ENCODE results near the gene TRIM58.

TRIM58 gene, protein sequence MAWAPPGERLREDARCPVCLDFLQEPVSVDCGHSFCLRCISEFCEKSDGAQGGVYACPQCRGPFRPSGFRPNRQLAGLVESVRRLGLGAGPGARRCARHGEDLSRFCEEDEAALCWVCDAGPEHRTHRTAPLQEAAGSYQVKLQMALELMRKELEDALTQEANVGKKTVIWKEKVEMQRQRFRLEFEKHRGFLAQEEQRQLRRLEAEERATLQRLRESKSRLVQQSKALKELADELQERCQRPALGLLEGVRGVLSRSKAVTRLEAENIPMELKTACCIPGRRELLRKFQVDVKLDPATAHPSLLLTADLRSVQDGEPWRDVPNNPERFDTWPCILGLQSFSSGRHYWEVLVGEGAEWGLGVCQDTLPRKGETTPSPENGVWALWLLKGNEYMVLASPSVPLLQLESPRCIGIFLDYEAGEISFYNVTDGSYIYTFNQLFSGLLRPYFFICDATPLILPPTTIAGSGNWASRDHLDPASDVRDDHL

DNA sequence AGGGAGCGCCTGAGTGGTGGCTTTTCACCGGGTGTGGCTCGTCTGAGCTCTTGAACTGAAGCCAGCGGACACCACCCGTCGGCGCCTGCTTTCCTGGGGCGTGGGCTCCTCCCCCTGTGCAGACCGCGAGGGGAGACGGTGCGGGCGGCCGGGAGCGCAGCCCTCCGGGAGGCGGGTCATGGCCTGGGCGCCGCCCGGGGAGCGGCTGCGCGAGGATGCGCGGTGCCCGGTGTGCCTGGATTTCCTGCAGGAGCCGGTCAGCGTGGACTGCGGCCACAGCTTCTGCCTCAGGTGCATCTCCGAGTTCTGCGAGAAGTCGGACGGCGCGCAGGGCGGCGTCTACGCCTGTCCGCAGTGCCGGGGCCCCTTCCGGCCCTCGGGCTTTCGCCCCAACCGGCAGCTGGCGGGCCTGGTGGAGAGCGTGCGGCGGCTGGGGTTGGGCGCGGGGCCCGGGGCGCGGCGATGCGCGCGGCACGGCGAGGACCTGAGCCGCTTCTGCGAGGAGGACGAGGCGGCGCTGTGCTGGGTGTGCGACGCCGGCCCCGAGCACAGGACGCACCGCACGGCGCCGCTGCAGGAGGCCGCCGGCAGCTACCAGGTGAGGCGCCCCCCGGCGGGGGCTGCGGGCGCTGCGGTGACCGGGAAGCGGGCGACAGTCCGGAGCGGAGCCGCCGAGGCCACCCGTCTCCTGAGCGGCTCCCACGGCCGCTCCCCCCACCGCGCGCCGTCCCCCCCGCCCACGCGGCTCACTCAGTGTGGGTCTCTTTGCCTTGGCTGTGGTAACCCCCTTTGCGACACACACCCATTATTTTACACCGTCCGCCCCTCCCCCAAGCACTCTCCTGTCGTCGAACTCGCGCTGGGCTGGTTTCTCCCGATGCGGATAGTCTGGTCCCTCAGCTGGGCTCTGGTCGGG lies at the start of gene TRIM58:
TSS of gene TRIM58 (plus strand) at position 119 of the 916 bp plus-strand sequence. CDS start at position 179, 60 bp downstream.
- no peak for DNase-seq

- DNase-seq = no peak
Measured at GRCh38 chr1:247812637-247813036, 44.4 kb upstream of the TRIM58 start.

- DNase-seq = no peak
Measured at GRCh38 chr1:247822060-247822459, 34.9 kb upstream of the TRIM58 start.

- DNase-seq = no peak
Measured at GRCh38 chr1:247824023-247824422, 33.0 kb upstream of the TRIM58 start, which contains the start of gene OR14A16. OR14A16 (minus strand) TSS chr1:247824119; CDS start chr1:247815729, 8,390 bp downstream.

DNA sequence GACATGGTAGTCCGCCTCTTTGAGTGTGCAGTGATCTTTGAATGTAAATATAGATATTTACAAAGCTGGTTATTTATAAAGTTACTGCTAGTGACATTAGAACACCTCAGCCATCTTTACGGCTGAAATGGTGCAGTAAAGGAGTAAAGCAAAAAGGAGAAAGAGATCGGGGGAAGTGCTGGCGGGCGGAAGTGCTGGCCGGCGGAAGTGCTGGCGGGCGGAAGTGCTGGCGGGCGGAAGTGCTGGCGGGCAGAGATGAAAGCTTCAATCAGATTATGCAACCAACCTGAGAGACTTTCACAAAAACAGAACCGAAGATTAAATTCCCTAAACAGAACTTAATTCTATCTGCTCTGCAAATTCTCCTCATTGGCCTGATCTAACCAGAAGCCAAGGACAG lies 31.6 kb upstream of the TRIM58 start:
- no peak for DNase-seq

GRCh38 chr1:247829656-247830055 lies 27.3 kb upstream of the TRIM58 start:
- DNase-seq = no peak

DNA sequence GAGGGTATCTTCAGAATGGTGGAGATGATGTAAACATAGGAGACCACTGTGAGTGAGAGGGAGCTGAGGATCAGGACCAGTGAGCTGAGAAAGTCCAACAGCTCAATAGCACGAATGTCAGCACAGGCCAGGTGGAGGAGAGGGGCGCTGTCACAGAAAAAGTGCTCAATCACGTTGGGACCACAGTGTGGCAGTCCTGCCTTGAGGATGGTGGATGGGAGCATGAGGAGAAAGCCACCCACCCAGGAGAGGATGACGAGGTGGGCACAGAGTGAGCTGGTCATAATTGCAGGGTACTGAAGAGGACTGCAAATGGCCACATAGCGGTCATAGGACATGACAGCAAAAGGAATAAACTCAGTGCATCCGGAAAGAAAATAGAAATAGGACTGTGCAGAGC lies 23.4 kb upstream of the TRIM58 start:
- no peak for DNase-seq

GRCh38 chr1:247840818-247841217 lies 16.2 kb upstream of the TRIM58 start:
- DNase-seq = no peak

DNA sequence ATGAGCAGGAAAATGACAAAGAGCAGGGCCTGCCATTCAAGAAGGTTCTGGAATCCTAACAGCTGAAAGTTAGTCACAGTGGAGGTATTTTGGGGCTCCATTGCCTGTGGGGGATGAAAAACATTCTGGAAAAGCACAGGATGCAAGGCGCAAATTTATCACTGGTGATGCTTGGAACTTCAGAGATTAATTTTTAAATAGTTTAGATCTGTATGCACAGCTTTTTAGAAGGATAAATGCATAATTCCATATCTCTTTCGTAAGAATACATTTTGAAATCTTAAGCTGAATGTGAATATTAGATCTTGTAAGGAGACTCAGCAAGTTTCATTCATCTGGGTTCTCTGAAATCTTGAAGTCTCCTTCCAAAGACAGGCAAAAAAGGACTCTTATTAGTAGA lies 15.2 kb upstream of the TRIM58 start, which contains the start of gene OR11L1:
TSS of gene OR11L1 (minus strand) at position 101 of the 400 bp plus-strand sequence. CDS start at position 101, 0 bp downstream.
- DNase-seq = no peak

DNA sequence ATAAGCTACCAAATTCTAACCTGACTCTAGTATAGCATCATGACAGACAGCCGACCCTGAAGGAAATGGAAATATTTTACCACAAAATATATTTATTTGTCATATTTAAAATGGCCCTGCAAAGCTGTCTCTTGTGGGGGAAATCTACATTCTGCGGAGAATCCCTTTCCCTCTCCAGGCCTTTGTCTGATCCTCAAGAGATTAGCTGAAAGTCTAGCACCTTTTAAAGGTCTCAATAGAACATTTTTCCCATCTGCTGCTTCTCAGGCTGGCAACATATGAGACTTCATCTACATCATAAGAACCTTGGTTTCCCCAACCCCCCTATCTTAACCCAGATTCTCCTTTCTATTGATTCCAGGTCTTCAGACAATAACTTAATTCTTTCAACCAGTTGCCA lies 13.6 kb upstream of the TRIM58 start:
- no peak for DNase-seq

GRCh38 chr1:247845011-247845692 lies 11.8 kb upstream of the TRIM58 start:
- DNase-seq = no peak

DNA sequence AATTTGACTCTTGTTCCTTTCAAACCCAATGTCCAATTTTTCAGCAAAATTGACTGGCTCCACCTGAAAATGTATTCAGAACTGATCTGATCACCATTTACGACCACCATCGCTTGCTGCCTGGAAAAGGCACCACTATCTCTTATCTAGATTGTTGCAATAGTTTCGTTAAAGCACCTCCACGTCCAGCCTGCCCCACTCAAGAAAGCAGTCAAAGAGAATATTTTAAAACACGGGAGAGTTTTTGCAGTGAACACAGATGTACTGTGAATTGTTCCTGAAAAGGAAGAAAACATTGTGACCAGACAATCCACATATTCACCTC lies 11.3 kb upstream of the TRIM58 start:
- no peak for DNase-seq

GRCh38 chr1:247848346-247848745 lies 8.6 kb upstream of the TRIM58 start:
- no peak for DNase-seq

DNA sequence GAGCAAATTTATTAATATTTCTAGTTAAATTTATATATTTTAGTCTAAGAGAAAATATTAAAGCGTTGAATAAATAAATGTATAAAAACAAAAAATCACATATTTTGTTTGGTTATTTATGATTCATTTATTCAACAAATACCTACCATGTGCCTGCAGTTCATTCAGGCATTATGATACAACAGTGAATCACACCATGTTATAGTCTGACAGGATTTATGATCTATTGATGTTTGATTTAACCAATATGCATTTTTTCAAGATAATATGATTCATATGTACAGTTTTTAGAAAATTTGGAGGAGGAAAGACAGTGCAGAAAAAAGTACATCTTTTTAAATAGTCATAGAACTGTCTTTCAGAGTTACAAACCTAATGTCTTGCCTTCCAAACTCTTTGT lies 7.4 kb upstream of the TRIM58 start:
- no peak for DNase-seq

- no peak for DNase-seq
Measured at GRCh38 chr1:247854899-247855545, 2.0 kb upstream of the TRIM58 start.

DNA sequence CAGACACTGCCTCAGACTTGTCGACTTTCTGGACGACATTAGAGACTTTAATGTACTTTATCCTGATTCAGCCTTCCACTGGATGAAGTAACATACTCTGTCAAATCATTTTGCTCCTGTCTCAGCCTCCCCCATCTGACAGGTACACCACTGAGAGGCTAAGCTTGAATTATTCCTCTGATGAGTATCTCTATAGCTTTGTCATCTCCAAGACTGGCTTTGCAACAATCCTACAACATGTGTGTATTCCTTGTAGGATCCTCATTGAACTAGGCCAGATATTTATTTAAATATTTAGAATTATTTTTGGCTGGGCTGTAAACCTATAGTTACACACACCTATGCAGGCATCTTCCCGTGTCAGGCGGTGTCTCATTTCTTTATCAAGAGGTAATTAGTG lies 1.1 kb upstream of the TRIM58 start:
- no peak for DNase-seq

- DNase-seq = no peak
Measured at GRCh38 chr1:247857985-247858619, 1.1 kb downstream of the TRIM58 start.

GRCh38 chr1:247862756-247863155 lies 5.8 kb downstream of the TRIM58 start:
- no peak for DNase-seq

GRCh38 chr1:247864644-247865043 lies 7.7 kb downstream of the TRIM58 start:
- DNase-seq = no peak

GRCh38 chr1:247865416-247865815 lies 8.4 kb downstream of the TRIM58 start:
- DNase-seq = no peak

DNA sequence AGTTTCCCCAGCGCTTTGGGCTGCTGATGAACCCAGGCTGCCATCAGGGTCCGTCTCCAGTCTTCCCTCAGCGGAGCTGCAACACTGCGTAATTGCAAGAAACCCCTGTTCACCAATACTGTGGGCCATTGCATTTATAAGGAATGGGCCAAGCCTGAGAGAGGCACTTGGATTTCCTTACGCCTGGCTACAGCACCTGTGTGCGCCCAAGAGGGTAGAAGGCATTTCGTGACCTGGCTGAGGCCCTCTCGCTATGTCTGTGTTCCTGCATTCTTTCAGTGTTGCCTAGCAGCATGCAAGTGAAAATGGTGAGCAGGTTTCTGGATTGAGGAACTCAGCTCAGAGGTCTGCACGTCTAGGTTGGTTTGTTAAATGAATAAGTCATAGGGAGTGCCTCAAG lies 26.4 kb downstream of the TRIM58 start:
- DNase-seq = no peak
